WTC11 (cell line): ENCODE data around the gene LRRC34. TPM values are rescaled to one million over a fixed set of nuclear protein-coding genes. Genes with fewer than 3 reads are reported as not detected.

Experiments
- ATAC-seq: fragments of 200-7000 bp; cut with Tn5 transposase; 2 replicates; pipeline ENCODE4 v1.10.0; 2021; ENCODE audit warnings: mild to moderate bottlenecking, moderate library complexity
- CTCF ChIA-PET: fragments of 300-600 bp; sonication (Branson Sonifier 250); formaldehyde crosslinking; loops from one replicate; lab custom pipeline; 2021; ENCODE audit warnings: antibody characterized with exemption; lab: Charles Lee
- POLR2A ChIA-PET: fragments of 350-600 bp; sonication (Branson Sonifier 250); formaldehyde crosslinking; loops from one replicate; lab custom pipeline; 2021; ENCODE audit warnings: antibody characterized with exemption; lab: Charles Lee
- DNase-seq: peaks from one replicate; pipeline ENCODE4 v3.0.0; 2021; ENCODE audit warnings: low spot score
- H3K27ac Mint-ChIP-seq: 2 replicates; pipeline ENCODE4 v1.8.0; 2021; ENCODE audit warnings: mixed read lengths
- H3K27me3 Mint-ChIP-seq: 2 replicates; pipeline ENCODE4 v1.8.0; 2021; ENCODE audit warnings: low read depth, mild to moderate bottlenecking, moderate library complexity, mixed read lengths
- H3K36me3 Mint-ChIP-seq: 2 replicates; pipeline ENCODE4 v1.8.0; 2021; ENCODE audit warnings: mixed read lengths
- H3K4me1 Mint-ChIP-seq: 2 replicates; pipeline ENCODE4 v1.8.0; 2022; ENCODE audit warnings: mixed read lengths
- H3K4me3 Mint-ChIP-seq: 2 replicates; pipeline ENCODE4 v1.8.0; 2021; ENCODE audit warnings: mild to moderate bottlenecking, moderate library complexity, mixed read lengths
- H3K9me3 Mint-ChIP-seq: 2 replicates; pipeline ENCODE4 v1.8.0; 2021; ENCODE audit warnings: mixed read lengths
- FOXP1 ChIP-seq: sonication (generic); formaldehyde crosslinking; IDR thresholded peaks from 2 replicates; pipeline ENCODE4 v1.8.0; 2022; ENCODE audit warnings: missing genetic modification reagents, mild to moderate bottlenecking, moderate library complexity, borderline replicate concordance
- GTF2I ChIP-seq: fragments of 250-450 bp; sonication (Bioruptor Pico); conservative IDR thresholded peaks from 2 replicates; pipeline ENCODE4 v1.4.0; 2021; ENCODE audit warnings: mild to moderate bottlenecking
- MXD4 ChIP-seq: fragments of 250-450 bp; sonication (Bioruptor Pico); IDR thresholded peaks from 2 replicates; pipeline ENCODE4 v1.8.0; 2021; ENCODE audit warnings: mild to moderate bottlenecking, moderate library complexity, borderline replicate concordance
- RELA ChIP-seq: sonication (generic); formaldehyde crosslinking; IDR thresholded peaks from 2 replicates; pipeline ENCODE4 v1.8.1; 2022; ENCODE audit warnings: missing genetic modification reagents, mild to moderate bottlenecking, borderline replicate concordance
- ZBTB21 ChIP-seq: sonication (generic); formaldehyde crosslinking; IDR thresholded peaks from 2 replicates; pipeline ENCODE4 v1.8.1; 2023; ENCODE audit warnings: mild to moderate bottlenecking, missing genetic modification reagents, borderline replicate concordance
- ZNF121 ChIP-seq: sonication (generic); formaldehyde crosslinking; IDR thresholded peaks from 2 replicates; pipeline ENCODE4 v1.8.0; 2023; ENCODE audit warnings: missing genetic modification reagents
- ZNF138 ChIP-seq: sonication (generic); formaldehyde crosslinking; conservative IDR thresholded peaks from 2 replicates; pipeline ENCODE4 v1.8.1; 2022; ENCODE audit warnings: mild to moderate bottlenecking, moderate library complexity, missing genetic modification reagents
- ZNF317 ChIP-seq: sonication (generic); formaldehyde crosslinking; IDR thresholded peaks from 2 replicates; pipeline ENCODE4 v1.8.1; 2023; ENCODE audit warnings: low read depth, mild to moderate bottlenecking, moderate library complexity, missing genetic modification reagents, borderline replicate concordance
- ZNF671 ChIP-seq: fragments of 250-450 bp; sonication (Bioruptor Pico); IDR thresholded peaks from 2 replicates; pipeline ENCODE4 v1.8.0; 2021; ENCODE audit warnings: mild to moderate bottlenecking
- total RNA-seq: library from RNA; stranded (reverse); gene quantifications from 3 replicates; pipeline ENCODE4 v1.2.3, GENCODE V29; 2021
- TF ChIP-seq, protein P1 (sequence below): sonication (generic); formaldehyde crosslinking; IDR thresholded peaks from 2 replicates; pipeline ENCODE4 v1.8.1; 2023; ENCODE audit warnings: mild to moderate bottlenecking, missing genetic modification reagents, moderate library complexity
- TF ChIP-seq, protein P2 (sequence below): sonication (generic); formaldehyde crosslinking; IDR thresholded peaks from 2 replicates; pipeline ENCODE4 v1.8.1; 2023; ENCODE audit warnings: mild to moderate bottlenecking, missing genetic modification reagents, moderate library complexity
- TF ChIP-seq, protein P3 (sequence below): sonication (generic); formaldehyde crosslinking; IDR thresholded peaks from 2 replicates; pipeline ENCODE4 v1.8.0; 2023; ENCODE audit warnings: missing genetic modification reagents
- TF ChIP-seq, protein P4 (sequence below): sonication (generic); formaldehyde crosslinking; IDR thresholded peaks from 2 replicates; pipeline ENCODE4 v1.8.1; 2022; ENCODE audit warnings: mild to moderate bottlenecking, moderate library complexity, missing genetic modification reagents
- TF ChIP-seq, protein P5 (sequence below): sonication (generic); formaldehyde crosslinking; conservative IDR thresholded peaks from 2 replicates; pipeline ENCODE4 v1.8.1; 2023; ENCODE audit warnings: mild to moderate bottlenecking, low read depth, missing genetic modification reagents, moderate library complexity
- TF ChIP-seq, protein P6 (sequence below): fragments of 250-450 bp; sonication (Bioruptor Pico); IDR thresholded peaks from 2 replicates; pipeline ENCODE4 v2.1.2; 2022; ENCODE audit warnings: mild to moderate bottlenecking, moderate library complexity

The LRRC34 gene
- total RNA-seq, 1 experiment from 2014 or later, result 8.3 TPM

DNA sequence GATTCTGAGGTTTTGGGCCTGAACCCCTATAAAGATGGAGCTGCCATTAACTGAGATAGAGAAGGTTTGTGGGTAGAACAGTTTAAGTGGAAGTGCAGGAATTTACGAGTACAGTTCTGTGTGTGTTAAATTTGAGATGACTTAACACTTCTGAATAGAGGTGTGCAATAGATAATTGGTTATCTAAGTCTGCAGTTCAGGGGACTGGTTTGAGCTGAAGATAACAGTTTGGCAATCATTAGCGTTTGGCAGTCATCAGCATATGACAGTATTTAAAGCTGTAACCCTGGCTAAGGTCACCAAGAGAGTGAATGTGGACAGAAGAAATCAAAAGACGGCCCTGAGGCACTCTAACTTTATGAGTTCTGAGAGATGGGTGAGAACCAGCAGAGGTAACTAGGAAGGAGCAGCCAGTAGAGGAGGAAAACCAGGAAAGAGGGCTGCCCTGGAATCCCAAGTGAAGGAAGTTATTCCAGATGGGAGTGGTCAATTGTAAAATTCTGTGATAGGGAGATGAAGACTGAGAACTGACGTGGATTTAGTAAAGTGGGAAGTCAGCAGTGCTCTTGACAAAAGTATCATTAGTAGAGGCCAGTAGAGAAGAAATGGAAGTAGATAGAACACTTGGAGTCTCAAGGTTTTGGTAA lies 31.4 kb downstream of the LRRC34 start (continued):
- TF ChIP-seq, protein P1, sequence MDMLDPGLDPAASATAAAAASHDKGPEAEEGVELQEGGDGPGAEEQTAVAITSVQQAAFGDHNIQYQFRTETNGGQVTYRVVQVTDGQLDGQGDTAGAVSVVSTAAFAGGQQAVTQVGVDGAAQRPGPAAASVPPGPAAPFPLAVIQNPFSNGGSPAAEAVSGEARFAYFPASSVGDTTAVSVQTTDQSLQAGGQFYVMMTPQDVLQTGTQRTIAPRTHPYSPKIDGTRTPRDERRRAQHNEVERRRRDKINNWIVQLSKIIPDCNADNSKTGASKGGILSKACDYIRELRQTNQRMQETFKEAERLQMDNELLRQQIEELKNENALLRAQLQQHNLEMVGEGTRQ (CRISPR knock-in tag), result no peak
- TF ChIP-seq GTF2I, result no peak

DNA sequence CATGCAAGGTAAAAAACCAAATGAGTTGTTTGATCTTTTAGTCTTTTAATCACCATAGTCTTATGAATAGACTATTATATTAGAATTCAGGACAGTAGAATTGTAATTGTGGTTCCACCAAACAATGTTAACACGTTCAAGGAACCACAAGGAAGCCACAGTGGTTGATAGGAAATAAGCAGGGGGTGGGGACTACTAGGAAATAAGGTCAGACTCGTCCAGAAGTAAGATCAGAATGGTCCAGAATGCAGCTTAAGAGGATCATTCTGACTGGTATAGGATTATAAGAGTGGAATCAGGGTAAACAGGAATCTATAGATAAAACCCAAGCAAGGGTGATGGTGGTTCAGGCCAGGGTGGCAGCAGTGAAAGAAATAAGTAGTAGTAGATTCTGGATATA lies 32.0 kb downstream of the LRRC34 start:
- TF ChIP-seq, protein P2, sequence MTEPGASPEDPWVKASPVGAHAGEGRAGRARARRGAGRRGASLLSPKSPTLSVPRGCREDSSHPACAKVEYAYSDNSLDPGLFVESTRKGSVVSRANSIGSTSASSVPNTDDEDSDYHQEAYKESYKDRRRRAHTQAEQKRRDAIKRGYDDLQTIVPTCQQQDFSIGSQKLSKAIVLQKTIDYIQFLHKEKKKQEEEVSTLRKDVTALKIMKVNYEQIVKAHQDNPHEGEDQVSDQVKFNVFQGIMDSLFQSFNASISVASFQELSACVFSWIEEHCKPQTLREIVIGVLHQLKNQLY (CRISPR knock-in tag), result no peak
- TF ChIP-seq, protein P3, sequence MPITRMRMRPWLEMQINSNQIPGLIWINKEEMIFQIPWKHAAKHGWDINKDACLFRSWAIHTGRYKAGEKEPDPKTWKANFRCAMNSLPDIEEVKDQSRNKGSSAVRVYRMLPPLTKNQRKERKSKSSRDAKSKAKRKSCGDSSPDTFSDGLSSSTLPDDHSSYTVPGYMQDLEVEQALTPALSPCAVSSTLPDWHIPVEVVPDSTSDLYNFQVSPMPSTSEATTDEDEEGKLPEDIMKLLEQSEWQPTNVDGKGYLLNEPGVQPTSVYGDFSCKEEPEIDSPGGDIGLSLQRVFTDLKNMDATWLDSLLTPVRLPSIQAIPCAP (CRISPR knock-in tag), result no peak
- TF ChIP-seq ZNF317 (CRISPR knock-in tag), result no peak
- TF ChIP-seq, protein P4, sequence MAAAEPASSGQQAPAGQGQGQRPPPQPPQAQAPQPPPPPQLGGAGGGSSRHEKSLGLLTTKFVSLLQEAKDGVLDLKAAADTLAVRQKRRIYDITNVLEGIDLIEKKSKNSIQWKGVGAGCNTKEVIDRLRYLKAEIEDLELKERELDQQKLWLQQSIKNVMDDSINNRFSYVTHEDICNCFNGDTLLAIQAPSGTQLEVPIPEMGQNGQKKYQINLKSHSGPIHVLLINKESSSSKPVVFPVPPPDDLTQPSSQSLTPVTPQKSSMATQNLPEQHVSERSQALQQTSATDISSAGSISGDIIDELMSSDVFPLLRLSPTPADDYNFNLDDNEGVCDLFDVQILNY (CRISPR knock-in tag), result no peak
- TF ChIP-seq FOXP1 (CRISPR knock-in tag), result no peak
- no peak for TF ChIP-seq ZNF138 (CRISPR knock-in tag)
- no peak for TF ChIP-seq RELA
- TF ChIP-seq, protein P5, sequence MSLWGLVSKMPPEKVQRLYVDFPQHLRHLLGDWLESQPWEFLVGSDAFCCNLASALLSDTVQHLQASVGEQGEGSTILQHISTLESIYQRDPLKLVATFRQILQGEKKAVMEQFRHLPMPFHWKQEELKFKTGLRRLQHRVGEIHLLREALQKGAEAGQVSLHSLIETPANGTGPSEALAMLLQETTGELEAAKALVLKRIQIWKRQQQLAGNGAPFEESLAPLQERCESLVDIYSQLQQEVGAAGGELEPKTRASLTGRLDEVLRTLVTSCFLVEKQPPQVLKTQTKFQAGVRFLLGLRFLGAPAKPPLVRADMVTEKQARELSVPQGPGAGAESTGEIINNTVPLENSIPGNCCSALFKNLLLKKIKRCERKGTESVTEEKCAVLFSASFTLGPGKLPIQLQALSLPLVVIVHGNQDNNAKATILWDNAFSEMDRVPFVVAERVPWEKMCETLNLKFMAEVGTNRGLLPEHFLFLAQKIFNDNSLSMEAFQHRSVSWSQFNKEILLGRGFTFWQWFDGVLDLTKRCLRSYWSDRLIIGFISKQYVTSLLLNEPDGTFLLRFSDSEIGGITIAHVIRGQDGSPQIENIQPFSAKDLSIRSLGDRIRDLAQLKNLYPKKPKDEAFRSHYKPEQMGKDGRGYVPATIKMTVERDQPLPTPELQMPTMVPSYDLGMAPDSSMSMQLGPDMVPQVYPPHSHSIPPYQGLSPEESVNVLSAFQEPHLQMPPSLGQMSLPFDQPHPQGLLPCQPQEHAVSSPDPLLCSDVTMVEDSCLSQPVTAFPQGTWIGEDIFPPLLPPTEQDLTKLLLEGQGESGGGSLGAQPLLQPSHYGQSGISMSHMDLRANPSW (CRISPR knock-in tag), result no peak
- TF ChIP-seq ZBTB21 (CRISPR knock-in tag), result no peak
- no peak overlapping the region for H3K27ac Mint-ChIP-seq

DNA sequence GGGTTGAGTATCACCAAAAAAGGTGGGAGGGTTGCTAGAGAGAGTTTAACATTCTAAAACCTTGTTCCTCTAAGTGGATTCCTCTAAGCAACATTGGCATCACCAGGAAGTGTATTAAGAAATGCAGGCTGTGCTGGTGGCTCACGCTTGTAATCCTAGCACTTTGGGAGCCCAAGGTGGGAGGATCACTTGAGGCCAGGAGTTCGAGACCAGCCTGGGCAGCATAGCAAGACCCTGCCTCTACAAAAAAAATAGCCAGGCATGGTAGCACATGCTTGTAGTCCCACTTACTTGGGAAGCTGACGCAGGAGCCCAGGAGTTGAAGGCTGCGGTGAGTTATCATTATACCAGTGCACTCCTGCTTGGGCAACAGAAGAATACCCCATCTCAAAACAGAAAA lies 34.9 kb downstream of the LRRC34 start:
- ATAC-seq (no peak), DNase-seq (no peak)
- Mint-ChIP-seq H3K4me1 (peaks cover 29% of the 10 kb centered on the region), H3K9me3 (no peaks in the 10 kb centered on the region), H3K27me3 (no peaks in the 10 kb centered on the region), H3K36me3 (peaks cover 62% of the 10 kb centered on the region), H3K27ac (no peak overlapping the region), H3K4me3 (no peak overlapping the region)
- peak; percentile 55; the same call in 1 of the 2 replicates for TF ChIP-seq ZNF121 (CRISPR knock-in tag)
- no peak for TF ChIP-seq ZNF671
- TF ChIP-seq MXD4 (CRISPR knock-in tag), result no peak
- TF ChIP-seq, protein P6, sequence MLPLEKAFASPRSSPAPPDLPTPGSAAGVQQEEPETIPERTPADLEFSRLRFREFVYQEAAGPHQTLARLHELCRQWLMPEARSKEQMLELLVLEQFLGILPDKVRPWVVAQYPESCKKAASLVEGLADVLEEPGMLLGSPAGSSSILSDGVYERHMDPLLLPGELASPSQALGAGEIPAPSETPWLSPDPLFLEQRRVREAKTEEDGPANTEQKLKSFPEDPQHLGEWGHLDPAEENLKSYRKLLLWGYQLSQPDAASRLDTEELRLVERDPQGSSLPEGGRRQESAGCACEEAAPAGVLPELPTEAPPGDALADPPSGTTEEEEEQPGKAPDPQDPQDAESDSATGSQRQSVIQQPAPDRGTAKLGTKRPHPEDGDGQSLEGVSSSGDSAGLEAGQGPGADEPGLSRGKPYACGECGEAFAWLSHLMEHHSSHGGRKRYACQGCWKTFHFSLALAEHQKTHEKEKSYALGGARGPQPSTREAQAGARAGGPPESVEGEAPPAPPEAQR (CRISPR knock-in tag), result no peak
- ChIA-PET CTCF (no interaction called here), POLR2A (no interaction called here)

More for the DNA sequence above, 32.0 kb downstream of the LRRC34 start:
- CTCF ChIA-PET, result no interaction called here
- Mint-ChIP-seq H3K4me3 (no peak overlapping the region), H3K27me3 (no peaks in the 10 kb centered on the region), H3K4me1 (peaks cover 10% of the 10 kb centered on the region), H3K9me3 (no peaks in the 10 kb centered on the region), H3K36me3 (peaks cover 64% of the 10 kb centered on the region)
- DNase-seq, result no peak
- POLR2A ChIA-PET, result no interaction called here
- no peak for ATAC-seq
